HG03196 (cell line): ENCODE measurements around the gene ITIH3.

Experiments
- ATAC-seq: cut with Tn5 transposase; IDR thresholded peaks from one replicate; pipeline ENCODE4 v1.9.1; 2021; ENCODE audit not compliant: unreplicated experiment

Gene ITIH3

GRCh38 chr3:52792961-52793695 is 1.5 kb upstream of the ITIH3 start:
- no peak for ATAC-seq

- no peak for ATAC-seq
Measured at GRCh38 chr3:52793702-52794611, 639 bp upstream of the ITIH3 start.

GRCh38 chr3:52795298-52795900 is 803 bp downstream of the ITIH3 start:
- ATAC-seq: no peak

- no peak for ATAC-seq
Measured at GRCh38 chr3:52796411-52796810, 1.8 kb downstream of the ITIH3 start.

- ATAC-seq: no peak
Measured at GRCh38 chr3:52798376-52798977, 3.9 kb downstream of the ITIH3 start.

- no peak for ATAC-seq
Measured at GRCh38 chr3:52798978-52799476, 4.4 kb downstream of the ITIH3 start.

GRCh38 chr3:52800079-52800478 is 5.5 kb downstream of the ITIH3 start:
- ATAC-seq: no peak

- no peak for ATAC-seq
Measured at GRCh38 chr3:52801839-52802238, 7.2 kb downstream of the ITIH3 start.

GRCh38 chr3:52805270-52806039 is 10.9 kb downstream of the ITIH3 start:
- ATAC-seq: no peak

GRCh38 chr3:52809149-52809548 is 14.6 kb downstream of the ITIH3 start:
- ATAC-seq: no peak

- no peak for ATAC-seq
Measured at GRCh38 chr3:52809662-52810377, 15.2 kb downstream of the ITIH3 start.

GRCh38 chr3:52810923-52811322 is 16.3 kb downstream of the ITIH3 start:
- ATAC-seq: no peak

- no peak for ATAC-seq
Measured at GRCh38 chr3:52811452-52812011, 16.9 kb downstream of the ITIH3 start.

- no peak for ATAC-seq
Measured at GRCh38 chr3:52813810-52814209, 19.2 kb downstream of the ITIH3 start.

GRCh38 chr3:52816199-52816598 is 21.6 kb downstream of the ITIH3 start:
- no peak for ATAC-seq

GRCh38 chr3:52816654-52817053 is 22.1 kb downstream of the ITIH3 start:
- no peak for ATAC-seq

- ATAC-seq: no peak
Measured at GRCh38 chr3:52817221-52817620, 22.6 kb downstream of the ITIH3 start.

GRCh38 chr3:52817860-52818259 is 23.3 kb downstream of the ITIH3 start:
- ATAC-seq: no peak

GRCh38 chr3:52819936-52820335 is 25.3 kb downstream of the ITIH3 start:
- no peak for ATAC-seq
